Gastrocnemius medialis (tissue), 4 donors: Measurements from ENCODE around the gene SHQ1. TPM values are rescaled to one million over a fixed set of nuclear protein-coding genes. Genes with fewer than 3 reads are reported as not detected.

ENCODE experiments used
- ATAC-seq, 2 donors: fragments of 150-250 bp; one replicate each; pipeline ENCODE4 v1.9.1; 2016
- DNase-seq, 2 donors: peaks; one replicate each; pipeline ENCODE4 v3.0.0-alpha.2; 2019
- H3K27ac ChIP-seq, 4 donors: fragments of 200-600 bp; sonication (generic); 1 replicate in 1 of 4; 2 replicates in 3 of 4; pipeline ENCODE4 v1.5.1; 2016 to 2018; ENCODE audit warnings: mild to moderate bottlenecking in 2 of 4, moderate library complexity in 1 of 4
- H3K27me3 ChIP-seq, 3 donors: fragments of 200-600 bp; sonication (generic) in 2 of 3; 1 replicate in 1 of 3; 2 replicates in 2 of 3; pipeline versions ENCODE4 v1.5.1 to v1.6.0; 2016 to 2019; ENCODE audit warnings: mild to moderate bottlenecking in 1 of 3, moderate library complexity in 1 of 3
- H3K36me3 ChIP-seq, 2 donors: fragments of 200-600 bp; sonication (generic) in 1 of 2; one replicate each; pipeline ENCODE4 v1.5.1; 2017 to 2018
- H3K4me1 ChIP-seq, 2 donors: fragments of 200-600 bp; sonication (generic) in 1 of 2; one replicate each; pipeline ENCODE4 v1.5.1; 2016 to 2017; ENCODE audit warnings: mild to moderate bottlenecking in 2 of 2
- H3K4me3 ChIP-seq, 4 donors: fragments of 200-600 bp; sonication (generic) in 3 of 4; 1 replicate in 1 of 4; 2 replicates in 3 of 4; pipeline ENCODE4 v1.5.1; 2016 to 2019; ENCODE audit warnings: mild to moderate bottlenecking in 2 of 4
- H3K9me3 ChIP-seq, 3 donors: fragments of 200-600 bp; sonication (generic) in 2 of 3; 1 replicate in 1 of 3; 2 replicates in 2 of 3; pipeline ENCODE4 v1.5.1; 2016 to 2019
- CTCF ChIP-seq, 5 experiments: fragments of 450-650 bp in 3 of 5; fragments of 200-600 bp in 2 of 5; sonication (generic) in 2 of 5; IDR thresholded peaks in 4 of 5; conservative IDR thresholded peaks in 1 of 5; 1 replicate in 4 of 5; 2 replicates in 1 of 5; pipeline ENCODE4 v1.5.1; 2016 to 2019; ENCODE audit warnings: antibody characterized with exemption in 5 of 5, mild to moderate bottlenecking in 3 of 5, moderate library complexity in 3 of 5
- POLR2A ChIP-seq, 2 donors: fragments of 450-650 bp; IDR thresholded peaks; one replicate each; pipeline ENCODE4 v1.6.1; 2017; ENCODE audit warnings: antibody characterized with exemption in 2 of 2, mild to moderate bottlenecking in 2 of 2, moderate library complexity in 2 of 2
- in situ Hi-C, 4 donors: fragments of 200-750 bp; cut with MboI; loops; one replicate each; pipeline versions ENCODE4 v1.15.0 to v1.8.0; 2017; ENCODE audit warnings: low sequenced_read_pairs in 4 of 4
- intact Hi-C: fragments of 100-400 bp; cut with DNase I; formaldehyde crosslinking; loops from one replicate; pipeline ENCODE4 v1.15.1; 2023; ENCODE audit warnings: low total_unique reads
- total RNA-seq, 4 donors: library from RNA; depleted of rRNA; stranded (reverse); fragments of >200 nt; gene quantifications; one replicate each; pipeline versions ENCODE4 v1.1.0 to v1.2.3, GENCODE V29; 2016

The SHQ1 gene
- total RNA-seq, 4 donors from 2014 or later: 9.2 to 15.0 (median 12.6) TPM

GRCh38 chr3:72746430-72747411 is 101.5 kb downstream of the SHQ1 start:
- ATAC-seq (no peak), DNase-seq (no peak)
- H3K4me3 ChIP-seq: no peak overlapping the region
- H3K27me3 ChIP-seq: no peaks in the 10 kb centered on the region
- H3K27ac ChIP-seq: no peak overlapping the region
- H3K36me3 ChIP-seq: no peaks in the 10 kb centered on the region
- TF ChIP-seq POLR2A (IDR thresholded peaks at IDR 0.05) (no peak), CTCF (IDR thresholded peaks at IDR 0.05 in 4 of 5, conservative IDR thresholded peaks at IDR 0.05 in 1 of 5) (no peak)
- intact Hi-C loops (no loop called here), in situ Hi-C loops (no loop called here)
- peaks cover 0 to 4% of the 10 kb centered on the region in 2 donors for H3K4me1 ChIP-seq
- no peaks in the 10 kb centered on the region for H3K9me3 ChIP-seq

GRCh38 chr3:72745146-72745999 is 102.9 kb downstream of the SHQ1 start:
- peak in 1 of 2 donors; percentile 26 for ATAC-seq
- Histone ChIP-seq H3K36me3 (no peaks in the 10 kb centered on the region), H3K4me1 (peaks cover 0 to 4% of the 10 kb centered on the region in 2 donors), H3K9me3 (no peaks in the 10 kb centered on the region), H3K27me3 (no peaks in the 10 kb centered on the region), H3K27ac (no peak overlapping the region), H3K4me3 (no peak overlapping the region)
- DNase-seq: no peak
- TF ChIP-seq CTCF (IDR thresholded peaks at IDR 0.05 in 4 of 5, conservative IDR thresholded peaks at IDR 0.05 in 1 of 5) (no peak), POLR2A (IDR thresholded peaks at IDR 0.05) (no peak)
- intact Hi-C loops: no loop called here
- in situ Hi-C loops: no loop called here

- TF ChIP-seq CTCF (IDR thresholded peaks at IDR 0.05 in 4 of 5, conservative IDR thresholded peaks at IDR 0.05 in 1 of 5) (no peak), POLR2A (IDR thresholded peaks at IDR 0.05) (no peak)
- H3K4me1 ChIP-seq: peaks cover 0 to 4% of the 10 kb centered on the region in 2 donors
- H3K36me3 ChIP-seq: no peaks in the 10 kb centered on the region
- H3K9me3 ChIP-seq: no peaks in the 10 kb centered on the region
- ATAC-seq (no peak), DNase-seq (no peak)
- no peak overlapping the region for H3K4me3 ChIP-seq
- no peak overlapping the region for H3K27ac ChIP-seq
- in situ Hi-C loops (no loop called here), intact Hi-C loops (no loop called here)
- no peaks in the 10 kb centered on the region for H3K27me3 ChIP-seq
These were observed 103.9 kb downstream of the SHQ1 start for GRCh38 chr3:72744330-72744729.

- no peak overlapping the region for H3K4me3 ChIP-seq
- H3K4me1 ChIP-seq: no peaks in the 10 kb centered on the region
- H3K9me3 ChIP-seq: no peaks in the 10 kb centered on the region
- H3K27me3 ChIP-seq: peaks cover 7 to 19% (median 18%) of the 10 kb centered on the region in 3 donors
- ATAC-seq (no peak), DNase-seq (no peak)
- no peak overlapping the region for H3K27ac ChIP-seq
- TF ChIP-seq POLR2A (IDR thresholded peaks at IDR 0.05) (no peak), CTCF (IDR thresholded peaks at IDR 0.05 in 4 of 5, conservative IDR thresholded peaks at IDR 0.05 in 1 of 5) (no peak)
- H3K36me3 ChIP-seq: no peaks in the 10 kb centered on the region
- intact Hi-C loops: no loop called here
- in situ Hi-C loops: no loop called here
These were observed 108.4 kb downstream of the SHQ1 start for GRCh38 chr3:72739531-72740466.
